Glomerular visceral epithelial cell (primary cell): ENCODE measurements around the gene TRIM8.
"Not testable (repeated sequence)": the region's sequence is repeated elsewhere in the genome, so short reads cannot be mapped to it uniquely, and the experiment has no call there.

Experiments
- DNase-seq: peaks from one replicate; pipeline ENCODE4 v3.0.0-alpha.2; 2016; ENCODE audit errors: extremely low spot score

Gene TRIM8

GRCh38 chr10:102650655-102651454, 6.6 kb downstream of the TRIM8 start:
- DNase-seq: no peak

DNA sequence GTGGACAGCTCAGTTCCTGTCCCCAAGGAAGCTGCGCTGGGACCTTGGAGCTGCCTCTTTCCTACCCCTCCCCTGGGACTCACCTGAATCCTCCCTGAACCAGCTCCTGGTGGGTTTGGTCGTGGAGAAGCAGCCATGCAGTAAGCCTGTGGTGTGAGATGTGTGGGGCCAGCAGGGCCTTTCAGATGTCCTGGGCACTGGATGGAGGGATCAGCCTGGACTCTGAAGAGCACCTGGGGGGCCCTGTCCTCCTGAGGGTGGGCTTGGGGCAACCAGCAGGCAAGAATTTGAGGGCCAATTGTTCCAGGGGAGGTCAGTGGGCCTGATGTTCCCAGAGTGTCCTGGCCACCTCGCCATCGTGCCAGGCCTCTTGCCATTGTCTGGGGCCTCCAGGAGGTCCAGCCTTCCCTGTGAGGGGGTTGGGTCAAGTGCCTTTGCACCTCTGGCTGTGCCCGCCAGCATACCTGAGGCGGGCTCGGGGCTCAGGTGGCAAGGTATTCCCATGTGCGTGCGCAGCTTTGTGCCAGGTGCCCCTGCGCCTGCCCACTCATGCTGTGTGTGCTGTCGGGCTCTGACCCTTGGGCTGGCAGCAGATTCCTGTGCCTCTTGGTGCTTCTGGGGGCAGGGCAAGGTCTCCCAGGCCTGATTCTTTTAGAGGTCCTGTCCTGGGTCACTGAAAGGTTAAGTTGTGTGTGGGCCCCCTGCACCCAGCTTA, 7.3 kb downstream of the TRIM8 start:
- no peak for DNase-seq

DNA sequence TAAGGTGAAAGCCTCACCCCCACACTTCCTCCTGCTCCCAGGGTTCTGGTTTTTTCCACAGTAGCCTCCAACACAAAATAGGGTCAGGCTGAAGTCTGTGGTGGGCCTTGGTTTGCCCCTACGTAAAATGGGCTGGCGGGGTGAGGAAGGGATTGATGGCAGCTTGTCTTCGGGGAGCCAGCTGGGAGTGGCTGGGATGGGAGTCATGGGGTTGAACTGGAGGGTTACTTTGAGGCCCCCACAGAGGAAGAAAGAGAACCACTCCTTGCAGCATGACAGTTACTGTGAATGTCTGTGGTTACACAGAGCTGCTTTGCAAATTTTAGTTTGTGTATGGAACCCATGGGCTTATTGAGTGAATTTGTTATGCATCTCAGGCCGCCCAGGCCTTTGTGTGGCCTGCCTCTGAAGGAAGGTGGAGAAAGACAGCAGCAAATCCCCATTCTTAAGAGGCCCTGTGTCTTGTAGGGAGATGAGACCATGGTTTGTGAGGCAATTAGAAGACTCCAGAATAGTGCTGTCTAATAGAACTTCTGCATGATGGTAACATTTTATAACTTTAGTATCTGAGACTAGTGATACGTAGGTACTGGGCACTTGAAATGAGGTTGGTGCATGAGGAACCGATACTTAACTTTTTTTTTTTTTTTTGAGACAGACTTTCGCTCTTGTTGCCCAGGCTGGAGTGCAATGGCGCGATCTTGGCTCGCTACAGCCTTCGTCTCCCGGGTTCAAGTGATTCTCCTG, 8.1 kb downstream of the TRIM8 start:
- DNase-seq: no peak

GRCh38 chr10:102653060-102653459, 8.8 kb downstream of the TRIM8 start:
- no peak for DNase-seq

DNA sequence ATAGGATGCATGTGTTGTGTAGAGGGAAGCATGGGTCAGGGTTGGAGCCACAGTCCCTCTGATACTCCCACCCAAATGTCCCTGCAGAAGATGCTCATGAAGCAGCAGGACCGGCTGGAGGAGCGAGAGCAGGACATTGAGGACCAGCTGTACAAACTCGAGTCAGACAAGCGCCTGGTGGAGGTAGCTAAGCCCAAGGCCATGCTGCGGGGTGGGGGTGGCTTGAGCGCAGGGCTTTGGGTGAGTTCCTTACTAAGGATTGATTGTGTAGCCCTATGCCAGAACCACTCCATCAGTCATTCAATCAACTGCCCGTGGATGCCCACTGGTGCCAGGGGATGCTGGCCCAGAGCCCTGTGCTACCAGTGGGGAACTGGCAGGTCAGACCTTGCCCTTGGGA, 10.3 kb downstream of the TRIM8 start:
- DNase-seq: no peak

DNA sequence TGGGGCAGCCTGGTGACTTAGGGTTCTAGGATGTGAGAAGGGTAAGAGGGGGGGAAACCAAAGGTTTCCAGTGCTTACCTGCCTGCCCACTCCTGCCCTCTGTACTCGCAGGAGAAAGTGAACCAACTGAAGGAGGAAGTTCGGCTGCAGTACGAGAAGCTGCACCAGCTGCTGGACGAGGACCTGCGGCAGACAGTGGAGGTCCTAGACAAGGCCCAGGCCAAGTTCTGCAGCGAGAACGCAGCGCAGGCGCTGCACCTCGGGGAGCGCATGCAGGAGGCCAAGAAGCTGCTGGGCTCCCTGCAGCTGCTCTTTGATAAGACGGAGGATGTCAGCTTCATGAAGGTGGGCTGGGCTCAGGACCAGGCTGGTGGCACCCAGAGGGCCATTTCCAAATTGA, 10.7 kb downstream of the TRIM8 start:
- no peak for DNase-seq

- DNase-seq: no peak
Observed at GRCh38 chr10:102656026-102656425, 11.7 kb downstream of the TRIM8 start.

- no peak for DNase-seq
Observed at GRCh38 chr10:102656791-102657371, 12.6 kb downstream of the TRIM8 start.

DNA sequence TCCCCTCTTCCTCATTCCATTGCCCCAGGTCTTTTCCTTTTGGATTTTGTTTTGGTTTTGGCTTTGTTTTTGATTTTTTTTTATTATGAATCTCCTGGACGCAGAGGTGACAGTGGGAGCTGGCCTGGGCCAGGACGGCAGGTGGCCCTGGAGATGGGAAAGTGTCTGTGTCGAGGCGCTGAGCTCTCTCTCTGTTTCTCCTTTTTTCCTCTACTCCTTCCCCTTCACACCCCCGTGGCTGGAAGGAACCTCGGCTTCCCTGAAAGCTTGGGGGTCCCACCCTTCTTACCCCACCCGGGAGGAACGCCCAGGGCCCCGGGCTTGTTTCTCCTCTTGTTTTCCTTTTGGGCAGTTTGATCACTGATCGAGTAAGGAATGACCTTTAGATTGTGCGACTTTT, 13.2 kb downstream of the TRIM8 start:
- DNase-seq: no peak

- DNase-seq: no peak
Observed at GRCh38 chr10:102657984-102658724, 13.9 kb downstream of the TRIM8 start.

GRCh38 chr10:102658802-102659201, 14.5 kb downstream of the TRIM8 start:
- DNase-seq: no peak

GRCh38 chr10:102660888-102661657, 16.8 kb downstream of the TRIM8 start:
- DNase-seq: peak; percentile 55

- no peak for DNase-seq
Observed at GRCh38 chr10:102661658-102662028, 17.4 kb downstream of the TRIM8 start.

DNA sequence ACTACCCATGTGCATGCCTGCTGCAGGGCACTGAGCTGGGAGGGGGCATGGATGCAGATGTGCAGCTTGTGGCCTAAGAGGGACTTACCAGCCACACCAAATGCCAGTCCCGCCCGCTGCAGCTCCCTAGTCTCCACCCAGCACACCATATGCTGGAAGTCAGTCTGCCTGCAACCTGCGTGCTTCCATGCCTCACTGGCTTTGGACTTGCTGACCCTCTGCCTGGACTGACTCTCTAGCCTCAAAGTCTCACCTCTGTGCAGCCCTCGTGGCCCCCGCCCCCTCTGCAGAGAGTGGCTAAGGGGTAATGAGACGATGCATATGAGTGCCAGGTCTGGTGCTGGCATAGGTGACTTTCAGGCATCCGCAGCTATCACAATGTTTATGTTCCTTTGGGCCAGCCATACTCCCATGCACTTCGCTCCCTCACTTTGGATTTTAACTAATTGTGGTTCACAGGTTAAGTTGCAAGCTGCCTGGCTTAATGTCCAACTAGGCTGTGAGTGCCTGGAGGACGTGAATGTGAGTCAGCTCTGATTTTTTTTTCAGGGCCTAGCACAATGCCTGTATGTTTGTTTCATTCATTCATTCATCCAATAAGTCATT, 21.7 kb downstream of the TRIM8 start:
- peak; percentile 71 for DNase-seq

GRCh38 chr10:102667411-102667810, 23.1 kb downstream of the TRIM8 start:
- DNase-seq: not testable (repeated sequence)

DNA sequence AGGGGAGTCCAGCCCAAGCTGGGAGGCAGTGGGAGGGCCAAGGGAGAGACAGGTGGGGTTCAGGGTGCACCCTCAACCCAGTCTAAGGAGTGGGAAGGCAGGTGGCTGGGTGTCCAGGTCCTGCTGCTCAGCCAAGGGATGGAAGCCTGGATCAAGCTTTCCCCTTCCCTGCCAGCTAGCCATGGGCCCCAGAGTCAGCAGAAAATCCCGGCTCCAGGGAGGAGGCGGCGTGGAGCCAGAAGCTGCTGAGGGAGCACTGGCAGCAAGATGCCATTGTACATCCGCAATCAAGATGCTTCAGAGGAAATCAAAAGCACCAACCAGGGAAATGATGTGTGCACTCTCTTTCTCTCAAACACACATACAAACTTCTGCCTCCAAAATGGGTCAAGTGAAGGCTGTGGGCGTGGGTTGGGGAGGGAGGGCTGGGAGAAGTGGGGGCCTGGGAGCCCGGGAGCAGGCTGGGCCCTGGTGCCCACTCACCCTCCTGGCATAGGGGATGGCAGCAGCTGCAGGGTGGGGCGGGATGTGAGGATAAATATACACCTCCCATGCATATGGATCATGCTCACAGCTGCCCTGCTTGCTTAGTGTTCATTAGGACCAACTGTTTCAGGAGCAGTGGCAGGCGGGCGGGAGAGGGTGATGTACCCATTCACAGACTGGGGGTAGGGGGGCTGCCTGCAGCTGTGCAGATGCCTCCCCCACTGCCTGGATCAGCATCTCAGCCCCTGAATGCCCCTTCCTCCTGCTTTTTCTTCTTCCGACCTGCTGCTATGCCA, 24.2 kb downstream of the TRIM8 start:
- no peak for DNase-seq

DNA sequence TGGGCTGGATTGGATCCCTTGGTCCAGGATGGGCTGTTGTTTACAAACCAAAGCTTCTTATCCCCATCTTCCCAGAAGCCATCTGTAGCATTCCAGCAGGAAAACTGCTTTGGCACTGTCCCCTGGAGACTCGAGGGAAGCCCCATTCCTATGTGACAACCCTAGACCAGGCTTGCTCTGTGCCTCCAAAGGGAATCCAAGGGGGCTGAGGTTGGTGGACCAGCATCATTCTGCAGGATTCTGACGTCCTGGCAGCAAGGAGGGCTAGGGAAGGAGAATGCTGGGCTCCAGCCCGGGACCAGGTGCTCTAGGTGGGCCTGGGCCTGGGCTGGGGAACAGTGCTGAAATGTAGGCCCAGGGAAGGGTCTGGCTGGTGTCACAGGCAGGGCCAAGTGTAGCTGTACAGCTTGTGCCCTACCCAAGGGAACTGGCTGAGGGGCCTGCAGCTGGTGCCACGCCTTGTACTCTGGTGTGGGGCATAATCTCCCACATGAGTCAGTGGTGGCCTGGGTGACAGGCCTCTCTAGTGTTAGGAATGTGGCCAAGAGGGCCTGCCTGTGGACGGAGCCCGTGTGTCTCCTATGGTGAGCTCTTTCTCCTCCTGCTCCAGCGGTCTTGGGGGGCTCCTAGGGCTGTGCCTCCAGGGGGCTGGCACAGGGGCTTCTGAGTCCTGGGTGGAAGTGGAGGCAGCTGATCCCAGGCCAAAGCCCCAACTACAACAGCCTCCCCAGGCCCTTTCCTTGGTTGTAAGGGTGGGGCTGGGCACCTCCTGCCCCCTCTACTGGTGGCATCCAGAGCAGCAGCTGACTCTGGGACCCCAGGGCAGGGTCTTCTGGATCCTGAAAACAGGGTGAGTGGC, 25.2 kb downstream of the TRIM8 start:
- DNase-seq: peak; percentile 56

DNA sequence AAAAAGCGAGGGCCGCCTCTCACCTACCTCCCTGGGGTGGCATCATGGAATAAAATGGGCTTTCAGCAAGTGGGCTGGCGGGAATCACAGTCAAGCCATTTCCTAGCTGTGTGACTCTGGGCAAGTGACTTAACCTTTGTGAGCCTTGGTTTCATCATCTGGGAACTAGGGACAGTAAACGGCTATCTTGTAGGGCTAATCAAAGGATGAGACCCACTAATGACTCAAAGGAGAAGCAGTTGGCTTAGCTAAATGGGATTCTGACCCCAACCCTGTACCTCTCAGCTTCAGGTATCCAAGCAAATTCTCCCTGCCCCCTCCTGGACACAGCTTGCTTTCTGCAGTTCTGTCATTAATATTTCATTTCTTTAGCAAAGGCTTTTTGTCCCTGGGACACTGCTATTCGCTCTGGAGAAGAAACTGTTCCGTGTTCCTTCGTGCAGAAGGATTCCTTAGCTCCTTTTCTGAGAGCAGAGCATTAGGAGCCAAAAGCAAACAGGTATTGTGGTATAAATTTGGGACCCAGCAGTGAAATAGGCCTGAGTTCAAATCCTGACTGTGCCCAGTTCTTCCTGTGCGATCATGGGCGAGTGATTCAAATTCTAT, 25.9 kb downstream of the TRIM8 start:
- DNase-seq: no peak
